NCI-H446 (cell line): ENCODE results near the gene TOGARAM2.

Experiments used
- DNase-seq, 2 experiments: peaks; one replicate each; lab custom pipeline; 2025; lab: John Stamatoyannopoulos, UW

The TOGARAM2 gene

DNA sequence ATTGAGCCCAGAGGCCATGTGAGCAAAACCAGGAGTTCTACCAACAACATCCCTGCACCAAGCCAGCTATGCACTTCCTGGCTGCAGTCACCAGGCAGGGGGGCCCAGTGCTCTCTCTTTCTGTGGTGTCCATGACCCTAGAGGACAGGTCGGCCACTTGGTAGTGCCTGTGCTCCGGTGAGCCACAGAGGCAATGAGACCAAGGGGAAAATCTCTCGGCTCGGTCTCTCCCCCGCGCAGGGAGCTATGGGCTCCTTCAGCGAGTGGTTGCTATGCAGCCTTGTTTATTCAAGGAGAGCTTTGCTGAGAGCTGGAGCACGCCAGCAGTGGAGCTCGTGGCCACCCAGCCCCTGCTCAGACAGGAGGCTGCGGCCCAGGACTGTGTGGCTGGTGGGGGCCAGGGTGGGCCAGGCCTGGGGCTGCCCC, at the start of gene TOGARAM2:
TOGARAM2 (plus strand) TSS at position 283 of the 426 bp plus-strand sequence. CDS start 13,537 bp downstream, outside the sequence.
- DNase-seq, result no peak

DNA sequence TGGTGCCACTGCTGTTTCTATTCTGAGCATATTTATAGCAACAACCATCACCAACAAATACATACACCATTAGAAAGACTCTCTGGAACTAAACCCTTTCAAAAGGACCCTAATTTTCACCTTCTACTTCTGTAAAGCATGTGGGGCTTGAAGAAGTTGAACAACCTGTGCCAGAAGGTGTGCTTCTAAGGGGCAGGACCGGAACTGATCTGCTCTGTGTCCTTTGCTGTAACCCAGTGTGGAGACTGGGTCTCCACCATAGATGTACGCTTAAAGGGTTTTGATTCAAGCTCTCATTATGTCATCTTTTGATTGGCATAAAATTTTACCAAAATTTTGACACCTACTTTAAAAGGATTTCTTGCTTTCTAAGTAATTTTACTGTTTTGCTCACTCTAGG, 46.3 kb upstream of the TOGARAM2 start:
- DNase-seq, result no peak

DNA sequence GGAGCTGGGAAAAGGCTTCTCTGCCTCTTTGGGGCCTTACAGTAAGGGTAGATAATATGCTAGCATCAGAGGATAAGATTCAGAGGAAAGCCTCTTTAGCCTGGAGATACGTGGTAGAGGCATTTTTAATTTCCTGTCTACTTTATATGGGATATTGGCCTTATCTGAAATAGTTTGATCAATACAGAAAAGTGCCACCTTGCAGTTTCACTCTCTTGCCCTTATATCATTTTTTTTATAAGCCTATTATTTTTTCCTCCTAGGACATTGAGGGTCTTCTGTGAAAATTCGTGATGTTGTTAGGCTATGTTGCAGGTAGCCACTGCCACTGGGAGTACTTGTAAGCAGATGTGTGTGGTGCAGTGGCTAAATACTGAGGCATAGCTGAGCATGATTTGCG, 40.1 kb upstream of the TOGARAM2 start:
- no peak for DNase-seq

DNA sequence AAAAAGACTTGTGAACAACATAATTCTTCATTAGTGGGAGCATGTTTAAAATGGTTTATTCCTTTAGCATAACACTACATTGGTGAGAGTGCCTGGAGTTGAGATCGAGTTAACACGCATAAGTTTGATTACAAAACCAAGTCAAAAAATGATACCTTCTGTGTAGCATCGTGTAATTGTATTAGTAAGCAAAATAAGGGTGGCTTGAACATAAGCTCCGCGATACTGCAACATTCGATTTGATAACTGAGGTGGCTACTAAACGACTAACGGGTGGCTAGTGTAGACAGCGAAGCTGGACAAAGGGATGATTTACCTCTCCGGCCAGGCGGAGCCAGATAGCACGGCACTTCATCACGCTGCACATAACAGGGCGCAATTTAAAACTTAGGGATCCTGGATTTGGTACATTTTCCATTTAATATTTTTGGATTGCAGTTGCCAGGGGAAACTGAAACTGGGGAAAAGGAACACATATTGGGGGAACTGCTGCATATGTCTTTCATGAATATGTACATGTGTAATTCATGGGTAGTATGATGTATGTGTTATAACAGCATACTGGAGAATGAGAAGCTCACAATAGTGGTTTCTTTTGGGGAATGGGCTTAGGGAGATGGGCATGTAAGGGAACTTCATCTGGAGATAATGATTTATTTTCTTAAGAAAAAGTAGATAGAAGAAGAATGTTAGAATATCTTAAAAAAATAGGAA, 36.4 kb upstream of the TOGARAM2 start:
- DNase-seq, result no peak

DNA sequence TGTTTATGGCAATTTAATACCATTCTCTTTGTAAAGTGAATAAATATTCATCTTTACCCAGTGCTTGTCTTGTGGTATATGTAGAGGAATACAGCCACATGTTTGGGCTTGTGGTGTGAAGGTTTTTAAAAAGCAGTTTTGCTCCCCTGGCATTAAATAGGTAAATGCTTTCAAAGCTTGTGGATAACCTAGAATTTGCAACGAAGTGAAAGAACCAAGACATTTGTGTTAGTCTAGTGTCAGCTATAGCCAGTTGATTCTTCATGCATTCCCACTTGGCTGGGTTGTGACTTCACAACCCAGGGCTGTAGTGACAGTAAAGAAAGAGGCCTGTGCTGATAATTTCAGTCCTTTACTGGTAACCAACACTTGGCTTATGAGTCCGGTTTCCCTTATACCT, 32.9 kb upstream of the TOGARAM2 start:
- DNase-seq, result no peak

DNA sequence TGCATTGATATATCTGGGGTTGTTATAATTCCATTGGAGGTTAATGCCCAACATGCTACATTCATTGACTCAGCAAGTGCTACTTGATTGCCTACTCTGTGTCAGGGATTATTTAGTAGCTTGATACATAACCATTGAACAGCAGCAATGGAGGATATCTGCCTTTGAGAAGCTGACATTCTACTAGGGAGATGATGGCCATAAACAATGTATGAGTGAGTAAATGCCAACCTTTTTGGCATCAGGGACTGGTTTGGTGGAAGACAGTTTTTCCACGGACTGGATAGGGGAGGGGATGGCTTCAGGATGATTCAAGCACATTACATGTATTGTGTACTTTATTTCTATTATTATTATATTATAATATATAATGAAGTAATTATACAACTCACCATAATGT, 31.9 kb upstream of the TOGARAM2 start:
- DNase-seq, result no peak

DNA sequence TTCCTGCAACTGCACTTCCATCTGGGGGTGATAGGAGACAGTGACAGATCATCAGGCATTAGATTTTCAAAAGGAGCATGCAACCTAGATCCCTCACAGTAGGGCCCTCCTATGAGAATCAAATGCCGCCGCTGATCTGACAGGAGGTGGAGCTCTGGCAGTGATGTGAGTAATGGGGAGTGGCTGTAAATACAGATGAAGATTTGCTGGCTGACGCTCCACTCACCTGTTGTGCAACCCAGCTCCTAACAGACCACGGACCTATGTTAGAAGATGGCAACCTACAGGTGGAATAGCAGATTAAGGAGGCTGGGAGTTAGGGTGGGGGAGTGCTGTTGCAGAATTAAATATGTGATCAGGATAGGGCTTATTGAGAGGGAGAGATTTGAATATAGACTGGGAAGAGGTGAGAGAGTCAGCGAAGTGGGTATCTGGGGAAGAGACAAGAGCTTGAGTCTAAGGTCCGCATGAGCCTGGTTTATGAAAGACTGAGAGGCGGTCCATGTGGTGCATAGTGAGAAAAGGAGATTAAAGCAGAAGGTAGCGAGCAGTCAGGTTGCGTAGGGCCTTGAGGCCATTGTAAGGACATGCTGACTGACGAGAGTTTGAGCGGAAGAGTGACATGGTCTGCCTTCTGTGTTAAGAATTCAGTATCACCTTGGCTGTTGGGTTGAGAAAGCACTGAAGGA, 31.3 kb upstream of the TOGARAM2 start:
- no peak for DNase-seq

DNA sequence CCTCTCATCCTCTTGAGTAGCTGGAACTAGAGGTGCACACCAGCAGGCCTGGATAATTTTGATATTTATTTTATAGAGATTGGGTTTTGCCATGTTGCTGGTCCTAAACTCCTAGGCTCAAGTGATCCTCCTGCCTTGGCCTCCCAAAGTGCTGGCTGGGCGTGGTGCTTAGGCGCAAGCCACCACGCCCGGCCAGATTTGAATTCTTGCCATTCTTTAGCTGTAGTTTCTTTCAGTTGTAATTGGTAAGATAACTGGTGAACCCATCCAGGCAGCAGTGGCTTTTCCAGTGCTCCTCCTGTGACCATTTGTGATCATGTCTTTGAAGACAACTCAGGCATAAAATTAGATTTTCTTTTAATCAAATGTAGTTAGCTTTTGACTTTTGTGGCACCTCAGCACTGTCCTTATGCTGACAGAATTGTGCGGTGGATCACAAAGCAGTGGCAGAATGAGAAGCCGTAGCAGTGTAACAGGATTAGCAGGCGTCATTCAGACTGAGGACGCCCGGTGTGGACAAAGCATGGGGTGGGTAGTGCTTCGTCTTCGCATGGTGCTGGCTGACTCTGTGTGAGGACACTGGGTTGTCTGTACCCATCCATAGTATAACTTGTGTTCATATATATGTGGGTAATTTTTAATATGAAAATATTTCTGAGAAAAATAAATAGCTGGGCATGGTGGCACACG, 30.0 kb upstream of the TOGARAM2 start:
- DNase-seq, result no peak

DNA sequence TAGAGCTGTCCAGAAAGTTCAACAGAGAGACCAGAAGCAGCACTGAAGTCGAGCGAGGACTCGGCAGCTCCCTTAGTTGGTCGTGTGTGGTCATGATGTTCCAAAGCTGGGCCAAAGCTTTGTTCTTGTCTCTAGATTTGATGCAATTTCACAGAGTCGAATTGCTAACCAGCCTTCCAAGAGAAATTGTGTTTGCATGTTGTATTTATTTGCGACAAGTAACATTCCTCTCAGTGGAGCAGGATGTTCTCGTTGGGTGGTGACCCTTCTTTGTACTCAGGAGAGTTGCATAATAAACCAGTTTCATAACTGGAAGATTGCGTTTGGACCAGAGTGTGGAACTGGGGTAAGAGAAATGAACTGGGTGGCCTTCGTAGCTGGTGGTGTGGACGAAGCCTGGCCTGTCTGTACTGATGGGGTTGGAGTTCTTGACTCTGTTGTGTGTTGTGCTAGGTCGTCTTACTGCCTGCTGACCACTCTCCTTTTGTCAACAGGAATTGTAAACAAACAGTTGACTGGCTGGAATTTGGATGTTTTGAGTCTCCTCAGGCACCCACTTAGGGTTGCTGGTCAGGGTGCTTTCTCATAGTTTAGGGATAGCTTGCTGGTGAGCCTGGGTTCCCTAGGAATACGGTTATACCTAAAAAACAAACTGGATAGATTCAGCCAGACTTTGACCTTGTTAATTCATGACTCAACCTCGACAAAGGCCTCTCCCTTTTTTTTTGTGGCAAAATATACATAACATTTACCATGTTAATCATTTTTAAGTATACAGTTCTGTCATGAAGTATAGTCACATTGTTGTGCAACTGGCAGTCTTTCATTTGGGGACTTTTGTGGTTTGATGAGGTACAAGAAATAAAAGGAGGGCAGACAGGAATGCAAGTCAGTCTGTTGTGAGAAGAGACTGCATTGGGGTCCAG, 28.9 kb upstream of the TOGARAM2 start:
- DNase-seq, result no peak

DNA sequence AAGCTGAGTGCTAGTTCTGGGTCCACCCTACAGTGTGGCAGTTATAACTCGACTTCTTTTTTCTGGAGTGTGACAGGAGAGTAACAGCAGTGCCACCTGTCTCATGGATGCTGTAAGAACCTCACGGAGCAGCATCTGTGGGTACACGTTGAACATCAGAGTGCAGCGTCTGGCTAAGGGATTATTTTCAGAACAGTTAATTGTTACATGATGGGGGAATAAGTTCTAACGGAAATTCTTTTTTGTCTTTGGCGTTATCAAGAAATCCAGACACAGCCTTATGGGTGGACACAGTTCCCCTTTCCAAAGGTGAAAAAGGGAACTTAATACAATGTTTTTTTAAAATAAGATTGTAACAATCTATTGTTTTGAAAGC, 28.3 kb upstream of the TOGARAM2 start:
- no peak for DNase-seq

DNA sequence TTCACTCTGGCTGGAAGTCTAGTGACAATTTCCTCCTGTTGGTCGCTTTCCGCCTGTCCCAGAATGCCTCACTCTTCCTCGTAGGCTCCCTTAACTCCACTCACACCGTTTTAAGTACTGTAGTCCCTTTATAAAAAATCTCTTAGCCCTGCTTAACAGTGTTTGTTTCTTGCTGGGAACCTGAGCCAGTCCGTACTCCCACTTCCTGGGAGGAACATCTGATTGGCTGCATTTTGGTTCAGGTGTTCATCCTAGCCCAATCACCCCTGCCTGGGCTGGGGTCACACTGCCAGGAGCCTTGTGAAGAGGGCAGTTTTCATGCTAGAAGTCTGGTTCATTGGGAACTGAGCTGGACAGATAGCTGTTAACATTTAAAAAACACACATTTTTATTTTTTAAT, 25.6 kb upstream of the TOGARAM2 start:
- no peak for DNase-seq

DNA sequence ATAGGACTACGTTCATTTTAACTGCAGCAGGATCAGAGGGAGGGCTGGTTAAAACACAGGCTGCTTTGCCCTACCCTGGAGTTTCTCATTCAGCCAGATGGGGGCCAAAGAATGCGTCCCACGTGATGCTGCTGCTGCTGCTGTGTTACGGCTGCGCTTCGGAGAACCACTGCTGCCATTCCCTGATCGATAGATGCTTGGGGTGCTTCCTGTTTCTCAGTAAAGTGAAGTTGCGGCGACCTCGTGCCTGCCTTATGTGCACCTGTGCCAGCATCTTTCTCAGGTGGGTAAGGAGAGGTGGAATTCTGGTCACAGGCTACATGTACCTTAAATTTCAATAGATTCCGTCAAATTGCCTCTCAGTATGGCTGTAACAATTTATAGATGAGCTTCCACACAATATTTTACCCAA, 24.7 kb upstream of the TOGARAM2 start:
- DNase-seq, result no peak

DNA sequence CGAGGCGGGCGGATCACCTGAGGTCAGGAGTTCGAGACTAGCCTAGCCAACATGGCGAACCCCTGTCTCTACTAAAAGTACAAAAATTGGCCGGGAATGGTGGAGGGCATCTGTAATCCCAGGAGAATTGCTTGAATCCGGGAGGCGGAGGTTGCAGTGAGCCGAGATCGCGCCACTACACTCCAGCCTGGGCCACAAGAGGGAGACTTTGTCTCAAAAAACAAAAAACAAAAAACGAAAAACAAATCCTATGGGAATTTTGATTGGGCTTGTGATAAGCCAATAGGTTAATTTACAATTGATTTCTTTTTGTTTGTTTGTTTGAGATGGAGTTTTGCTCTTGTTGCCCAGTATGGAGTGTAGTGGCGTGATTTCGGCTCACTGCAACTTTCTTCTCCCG, 24.2 kb upstream of the TOGARAM2 start:
- DNase-seq, result no peak

DNA sequence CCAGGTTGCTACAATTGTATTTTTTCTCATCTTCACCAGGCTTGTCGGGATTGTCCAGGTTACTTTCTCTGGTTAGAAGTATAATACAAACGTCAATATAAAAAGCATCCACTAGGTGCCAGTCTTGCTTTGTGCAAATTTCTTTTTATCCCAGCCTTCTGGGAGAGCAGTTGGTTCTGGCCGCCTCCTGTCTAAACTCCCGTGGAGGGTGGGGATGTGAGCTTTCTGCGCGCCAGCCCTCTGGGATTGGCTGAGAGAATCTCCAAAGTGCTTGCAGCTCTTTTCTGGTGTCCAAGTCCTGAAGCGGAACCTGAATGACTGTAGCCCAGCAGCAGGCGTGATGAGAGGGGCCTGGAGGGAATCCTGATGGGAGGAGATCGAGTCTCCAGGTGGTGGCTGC, 22.4 kb upstream of the TOGARAM2 start:
- DNase-seq, result peak in 1 of 2 experiments; percentile 70

DNA sequence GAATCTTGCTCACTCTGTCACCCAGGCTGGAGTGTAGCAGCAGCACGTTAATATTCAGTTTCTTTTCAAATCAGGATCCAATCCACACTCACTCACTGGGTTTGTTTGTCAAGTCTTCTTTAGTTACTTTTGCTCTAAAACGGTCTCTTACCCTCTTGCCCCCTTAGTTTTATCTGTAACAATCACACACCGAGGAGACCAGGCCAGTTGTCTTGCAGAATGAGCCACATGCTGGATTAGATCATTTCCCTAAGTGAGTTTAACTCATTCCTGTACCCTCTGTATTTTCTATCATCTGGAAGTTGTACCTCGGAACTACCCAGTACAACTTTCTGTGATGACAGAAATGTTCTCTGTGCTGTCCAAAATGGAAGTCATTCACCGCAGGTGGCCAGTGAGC, 20.7 kb upstream of the TOGARAM2 start:
- DNase-seq, result no peak

DNA sequence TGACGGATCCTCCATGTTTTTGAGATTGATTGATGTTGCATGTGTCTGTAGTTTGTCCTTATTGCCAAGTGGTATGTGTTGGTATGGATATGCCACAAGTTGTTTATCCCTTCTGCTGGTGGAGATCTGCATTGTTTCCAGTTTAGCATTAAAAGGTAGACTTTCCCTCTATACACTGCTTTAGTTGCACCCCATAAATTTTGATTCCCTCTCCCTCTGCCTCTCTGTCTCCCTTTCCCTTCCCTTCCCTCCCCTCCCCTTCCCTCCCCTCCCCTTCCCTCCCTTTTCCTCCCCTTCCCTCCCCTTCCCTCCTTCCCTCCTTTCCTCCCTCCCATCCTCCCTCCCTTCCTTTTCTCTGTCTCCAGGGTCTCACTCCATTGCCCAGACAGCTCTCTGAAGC, 18.6 kb upstream of the TOGARAM2 start:
- no peak for DNase-seq

DNA sequence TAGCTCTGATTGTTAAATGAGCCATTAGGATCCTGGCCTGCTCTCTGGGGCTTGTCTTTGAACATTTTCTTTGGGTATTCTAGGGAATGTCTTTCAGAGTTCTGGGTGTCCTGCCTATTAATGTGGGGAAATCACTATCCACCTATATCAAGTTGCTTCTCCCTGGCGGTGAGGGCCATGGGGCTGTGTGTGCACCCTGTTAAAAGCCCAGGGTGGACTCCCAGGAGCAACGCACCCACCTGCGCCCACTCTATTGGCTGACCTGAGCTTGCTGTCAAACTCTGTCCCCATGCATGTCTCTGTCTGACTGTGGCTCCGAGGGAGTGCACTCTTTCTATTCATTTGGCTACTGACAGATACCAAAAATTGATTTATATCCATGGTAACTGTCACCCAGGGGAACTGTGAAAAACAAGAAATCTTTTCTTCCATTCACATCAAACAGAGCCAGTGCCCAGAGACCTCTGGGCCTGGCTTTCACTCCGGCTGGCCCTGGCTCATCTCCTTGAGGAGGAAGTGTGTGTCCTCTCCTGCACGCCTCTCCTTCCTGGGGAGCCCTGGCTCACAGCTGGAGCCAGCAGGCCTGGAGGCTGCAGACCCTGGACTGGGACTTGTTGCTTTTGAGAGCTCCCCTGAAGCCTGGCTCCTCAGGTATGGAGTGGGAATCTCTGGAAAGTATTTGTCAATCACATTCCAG, 10.5 kb upstream of the TOGARAM2 start:
- no peak for DNase-seq

DNA sequence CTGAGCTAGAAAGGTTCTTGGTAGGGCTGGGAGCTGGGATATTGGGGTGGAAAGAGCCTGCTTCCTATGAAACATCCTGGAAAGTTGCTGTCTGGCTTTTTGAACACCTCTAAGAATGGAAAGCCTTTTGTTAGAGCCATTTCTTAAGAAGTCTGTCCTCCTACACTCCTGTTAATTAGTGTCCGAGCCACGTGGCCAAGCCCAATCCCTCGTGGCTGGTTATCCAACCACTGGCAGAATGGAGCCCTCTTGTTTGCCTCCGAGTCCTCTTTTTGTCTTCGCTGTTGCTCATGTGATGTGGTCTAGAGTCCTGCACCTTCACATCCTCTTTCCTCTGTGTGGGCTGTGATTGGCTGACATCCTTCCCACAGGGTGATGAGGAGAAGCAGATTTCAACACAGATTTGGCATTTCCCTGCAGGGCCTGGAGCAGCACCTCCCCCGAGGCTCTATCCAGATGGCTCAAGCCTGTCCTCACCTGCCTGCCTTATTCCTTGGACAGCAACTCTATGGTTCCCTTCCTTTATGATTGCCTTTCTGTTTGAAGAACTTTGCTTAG, 8.2 kb upstream of the TOGARAM2 start:
- no peak for DNase-seq

DNA sequence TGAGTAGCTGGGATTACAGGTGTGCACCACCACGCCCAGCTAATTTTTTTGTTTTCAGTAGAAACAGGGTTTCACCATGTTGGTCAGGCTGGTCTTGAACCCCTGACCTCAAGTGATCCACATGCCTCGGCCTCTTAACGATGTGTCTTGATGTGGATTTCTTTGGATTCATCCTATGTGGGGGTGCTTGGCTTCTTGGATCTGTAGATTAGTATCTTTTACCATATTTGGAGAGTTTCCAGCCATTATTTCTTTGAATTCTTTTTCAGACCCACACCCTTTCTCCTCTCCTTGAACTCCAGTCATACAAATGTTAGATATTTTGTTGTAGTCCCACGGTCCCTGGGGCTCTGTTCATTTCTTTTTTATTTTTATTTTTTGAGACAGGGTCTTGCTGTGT, 6.8 kb upstream of the TOGARAM2 start:
- DNase-seq, result no peak

DNA sequence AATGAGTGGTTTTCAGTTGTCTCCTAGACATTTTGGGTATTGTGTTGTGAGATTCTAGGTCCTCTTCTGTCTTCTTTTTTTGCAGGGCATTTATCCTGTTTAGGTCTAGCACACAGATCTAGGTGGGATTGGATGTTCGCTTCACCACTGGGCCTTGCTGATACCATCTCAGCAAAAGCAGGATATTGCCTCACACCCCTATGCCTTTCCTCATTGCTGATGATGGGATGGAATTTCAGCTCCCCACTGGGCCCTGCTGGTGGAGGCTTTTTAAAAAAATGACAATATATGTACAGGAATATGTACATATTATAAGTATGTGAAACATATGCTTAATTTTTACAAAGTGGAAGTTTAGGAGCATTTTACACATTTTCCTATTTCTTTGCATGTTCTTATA, 5.4 kb upstream of the TOGARAM2 start:
- DNase-seq, result no peak

DNA sequence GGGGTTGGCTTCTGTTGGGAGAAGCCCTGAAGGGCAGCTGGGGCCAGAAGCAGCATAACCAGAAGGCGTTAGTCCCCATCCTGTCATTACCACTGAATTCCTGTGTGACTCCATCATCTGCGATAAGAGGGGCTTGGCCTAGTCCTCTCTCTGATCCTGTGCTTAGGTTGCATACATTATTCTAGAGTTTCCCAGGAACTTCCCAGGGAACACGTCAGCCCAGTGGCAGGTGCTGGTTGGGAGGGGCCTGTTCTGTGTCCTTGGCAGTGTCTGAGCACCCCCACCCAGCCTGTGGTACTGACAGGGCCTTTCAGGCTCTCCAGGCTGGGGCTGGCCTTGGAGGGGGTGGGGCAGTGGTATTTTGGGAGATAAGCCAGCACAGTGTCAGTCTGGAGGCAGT, 4.5 kb upstream of the TOGARAM2 start:
- DNase-seq, result no peak
